ENCODE results near the gene MSMB.
"Not testable (repeated sequence)": the region's sequence is repeated elsewhere in the genome, so short reads cannot be mapped to it uniquely, and the experiment has no call there.

The MSMB gene

GRCh38 chr10:46069771-46070463 is 23.8 kb upstream of the MSMB start:
- no peak for DNase-seq

- DNase-seq: no peak
Observed at GRCh38 chr10:46068905-46069304, 22.8 kb upstream of the MSMB start.

DNA sequence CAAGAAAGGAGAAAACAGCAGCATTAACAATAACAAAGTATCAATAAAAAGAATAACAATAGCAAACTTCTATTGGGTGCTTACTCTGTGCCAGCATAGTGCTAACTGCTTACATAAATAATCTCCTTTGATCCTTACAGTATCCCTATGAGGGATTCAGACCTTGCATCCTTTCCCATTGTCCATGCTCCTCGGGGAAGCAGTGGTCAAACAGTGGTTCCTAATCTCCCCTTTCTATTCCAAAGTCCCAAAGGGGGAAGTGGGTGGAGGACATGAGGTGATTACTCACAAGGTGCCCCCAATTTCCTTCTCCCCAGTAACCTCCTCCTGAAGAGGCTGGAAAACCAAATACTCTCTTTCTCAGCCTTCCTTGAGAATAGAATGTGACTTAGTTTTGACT is 22.0 kb upstream of the MSMB start:
- DNase-seq: no peak

DNA sequence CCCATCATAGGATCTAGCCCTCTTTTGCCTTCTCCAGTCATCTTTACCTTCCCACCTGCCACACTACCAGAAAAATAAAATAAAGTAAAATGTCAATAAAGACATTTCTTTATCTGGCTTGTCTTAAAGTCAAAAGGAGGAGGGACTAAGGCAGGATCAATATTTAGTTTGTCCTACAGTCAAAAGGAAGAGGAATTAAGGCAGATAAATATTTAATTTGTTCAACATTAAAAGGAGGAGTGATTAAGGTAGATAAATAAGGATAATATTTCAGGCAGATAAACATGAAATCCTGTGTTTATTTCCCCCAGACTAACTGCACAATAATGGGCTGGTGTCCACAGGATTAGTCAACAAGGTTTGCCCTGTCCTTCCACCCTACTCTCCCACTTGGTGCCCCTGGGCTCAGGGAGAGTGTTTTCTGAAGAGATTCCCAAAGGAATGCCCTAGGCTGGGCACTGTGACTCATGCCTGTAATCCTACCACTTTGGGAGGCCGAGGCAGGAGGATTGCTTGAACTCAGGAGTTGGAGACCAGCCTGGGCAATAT is 18.3 kb upstream of the MSMB start:
- no peak for DNase-seq

- DNase-seq: no peak
Observed at GRCh38 chr10:46062723-46063428, 16.8 kb upstream of the MSMB start.

GRCh38 chr10:46060706-46061105 is 14.6 kb upstream of the MSMB start:
- DNase-seq: no peak

DNA sequence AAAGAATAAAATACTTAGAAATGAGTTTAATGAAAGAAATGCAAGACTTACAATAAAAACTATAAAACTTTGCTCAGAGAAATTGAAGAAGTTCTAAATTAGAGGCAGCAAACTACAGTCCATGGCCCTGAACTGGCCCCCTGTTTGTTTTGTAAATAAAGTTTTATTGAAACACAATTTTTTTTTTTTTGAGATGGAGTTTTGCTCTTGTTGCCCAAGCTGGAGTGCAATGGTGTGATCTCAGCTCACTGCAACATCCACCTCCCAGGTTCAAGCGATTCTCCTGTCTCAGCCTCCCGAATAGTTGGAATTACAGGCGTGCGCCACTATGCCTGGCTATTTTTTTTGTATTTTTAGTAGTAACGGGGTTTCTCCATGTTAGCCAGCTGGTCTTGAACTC is 11.9 kb upstream of the MSMB start:
- not testable (repeated sequence) for DNase-seq

DNA sequence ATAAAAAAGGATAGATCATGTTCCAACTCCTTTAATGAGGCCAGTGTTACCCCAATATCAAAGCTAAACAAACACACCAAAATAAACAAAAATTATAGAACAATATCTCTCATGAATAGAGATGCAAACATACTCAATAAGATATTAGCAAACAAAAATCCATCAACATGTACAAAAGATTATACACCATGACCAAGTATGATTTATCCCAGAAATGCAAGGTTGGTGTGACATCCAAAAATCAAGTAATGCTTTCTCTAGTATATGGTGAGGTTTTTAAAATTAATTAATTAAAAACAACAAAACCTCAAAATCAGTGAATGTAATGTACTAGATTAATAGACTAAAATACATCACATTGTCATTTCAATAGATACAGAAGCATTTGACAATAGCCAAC is 11.0 kb upstream of the MSMB start:
- DNase-seq: no peak

DNA sequence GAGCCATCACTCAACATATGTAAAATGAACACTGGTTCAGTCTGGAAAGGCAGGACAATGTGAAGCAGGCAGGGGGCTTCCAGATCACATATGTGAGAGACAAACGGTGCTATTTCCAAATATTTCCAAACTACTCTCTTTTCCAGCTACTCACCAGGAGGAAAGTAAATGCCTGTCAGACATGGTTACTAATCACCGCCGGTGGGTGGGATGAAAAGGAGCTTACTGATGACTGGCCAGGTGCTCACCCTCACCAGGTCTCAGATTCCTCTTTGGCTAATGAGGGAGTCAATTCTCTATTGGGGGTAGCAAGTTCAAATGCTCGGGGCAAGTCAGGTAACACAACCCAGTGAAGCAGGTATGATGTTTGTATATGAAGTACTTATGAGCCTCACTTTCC is 9.7 kb upstream of the MSMB start:
- no peak for DNase-seq

DNA sequence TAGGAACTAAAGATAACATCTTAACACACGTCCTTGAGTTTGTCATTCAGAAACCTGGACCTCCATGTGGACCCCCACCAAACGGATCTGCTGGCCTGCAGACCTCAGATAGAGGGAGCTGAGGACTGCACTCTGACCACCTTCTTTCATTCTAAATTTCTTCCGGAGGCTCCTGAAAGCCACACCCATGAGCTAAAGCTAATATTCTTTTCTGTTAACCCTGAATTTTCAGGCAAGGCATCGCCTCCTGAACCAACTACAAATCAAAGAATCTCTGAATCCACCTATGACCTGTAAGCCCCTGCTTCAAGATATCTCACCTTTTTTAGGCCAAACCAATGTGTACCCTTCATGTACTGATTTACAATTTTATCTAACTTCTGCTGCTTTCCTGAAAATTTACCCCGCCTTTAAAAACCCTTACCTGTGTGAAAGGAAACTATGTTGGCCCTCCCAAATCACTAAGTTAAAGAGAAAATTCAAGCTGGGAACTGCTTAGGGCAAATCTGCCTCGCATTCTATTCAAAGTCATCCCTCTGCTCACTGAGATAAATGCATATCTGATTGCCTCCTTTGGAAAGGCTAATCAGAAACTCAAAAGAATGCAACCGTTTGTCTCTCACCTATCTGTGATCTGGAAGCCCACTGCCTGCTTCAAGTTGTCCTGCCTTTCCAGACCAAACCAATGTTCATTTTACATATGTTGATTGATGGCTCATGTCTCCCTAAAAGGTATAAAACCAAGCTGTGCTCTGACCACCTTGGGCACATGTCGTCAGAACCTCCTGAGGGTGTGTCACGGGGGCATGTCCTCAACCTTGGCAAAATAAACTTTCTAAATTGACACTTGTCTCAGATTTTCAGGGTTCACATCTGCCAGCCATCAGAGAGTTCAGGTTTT is 7.7 kb upstream of the MSMB start:
- no peak for DNase-seq

DNA sequence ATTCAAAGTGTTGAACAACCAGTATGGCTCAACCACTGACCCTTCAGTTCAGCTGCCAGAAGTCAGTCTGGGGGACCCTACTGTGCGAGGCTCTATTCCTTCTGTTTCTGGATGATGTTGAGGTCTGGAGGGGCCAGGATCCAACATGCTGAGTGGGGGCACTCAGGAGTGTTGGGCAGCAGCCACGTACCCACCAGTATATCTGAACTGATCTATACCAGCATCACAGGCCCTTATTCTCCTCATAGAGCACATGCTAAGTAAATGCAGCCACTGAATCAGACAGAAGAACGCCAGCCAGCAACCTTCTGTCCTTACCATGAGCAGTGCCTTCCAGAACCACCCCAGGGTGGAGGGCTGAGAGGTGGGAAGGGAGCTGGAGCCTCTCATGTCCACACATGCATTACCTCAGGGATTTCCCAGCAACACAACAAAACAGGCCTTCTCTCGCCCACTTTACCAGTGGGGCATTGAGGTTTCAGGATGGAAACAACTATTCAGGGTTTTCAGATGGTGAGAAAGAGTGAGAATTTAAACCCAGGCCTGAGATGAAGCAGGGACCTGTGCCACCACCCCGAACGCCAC is 6.8 kb upstream of the MSMB start:
- DNase-seq: no peak

GRCh38 chr10:46052057-46052790 is 6.2 kb upstream of the MSMB start:
- DNase-seq: no peak

GRCh38 chr10:46050941-46051623 is 5.0 kb upstream of the MSMB start:
- DNase-seq: peak; percentile 34 to 63

DNA sequence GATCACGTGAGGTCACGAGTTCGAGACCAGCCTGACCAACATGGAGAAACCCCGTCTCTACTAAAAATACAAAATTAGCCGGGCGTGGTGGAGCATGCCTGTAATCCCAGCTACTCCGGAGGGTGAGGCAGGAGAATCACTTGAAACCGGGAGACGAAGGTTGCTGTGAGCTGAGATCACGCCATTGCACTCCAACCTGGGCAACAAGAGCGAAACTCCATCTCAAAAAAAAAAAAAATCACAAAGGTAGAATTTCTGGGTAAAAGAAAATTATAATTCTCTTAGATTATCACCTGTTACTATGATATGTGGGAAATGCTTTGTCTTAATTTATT is 3.4 kb upstream of the MSMB start:
- not testable (repeated sequence) for DNase-seq

DNA sequence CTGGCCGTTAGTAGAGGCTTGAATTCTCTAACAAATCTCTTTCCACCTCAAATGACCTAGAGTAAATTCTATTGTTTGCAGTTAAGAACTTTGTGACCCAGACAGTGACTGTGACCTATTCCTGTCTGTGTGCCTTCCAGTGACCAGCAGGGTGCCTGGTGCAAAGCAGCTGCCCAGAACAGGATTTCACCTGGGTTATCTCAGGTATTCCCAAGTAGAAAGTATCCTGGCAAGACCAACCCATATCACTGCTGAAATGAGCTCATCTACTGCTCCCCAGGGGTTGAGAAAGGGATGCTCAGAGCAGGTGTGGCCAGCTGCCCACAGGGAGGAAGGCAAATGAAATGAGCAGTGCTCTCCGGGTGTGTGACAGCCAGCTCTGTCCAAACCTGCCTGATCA is 2.1 kb upstream of the MSMB start:
- DNase-seq: no peak

DNA sequence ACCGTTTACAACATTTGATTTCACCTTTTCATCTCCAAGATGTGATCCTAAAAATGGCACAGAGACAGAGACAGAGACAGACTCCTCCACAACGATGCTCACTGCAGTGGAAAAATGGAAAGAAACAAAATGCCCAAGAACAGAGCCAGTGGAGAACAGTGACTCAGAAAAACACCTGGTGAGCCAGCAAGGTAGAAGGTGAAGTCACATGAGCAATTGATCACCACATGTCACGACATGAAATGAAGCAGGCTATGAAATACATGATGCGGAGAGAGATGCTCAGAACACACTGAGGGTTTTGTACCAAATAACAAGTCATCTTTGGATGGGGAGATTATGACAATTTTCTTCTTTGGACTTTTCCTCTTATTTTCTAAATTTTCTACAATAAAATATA is 3.5 kb downstream of the MSMB start:
- no peak for DNase-seq

DNA sequence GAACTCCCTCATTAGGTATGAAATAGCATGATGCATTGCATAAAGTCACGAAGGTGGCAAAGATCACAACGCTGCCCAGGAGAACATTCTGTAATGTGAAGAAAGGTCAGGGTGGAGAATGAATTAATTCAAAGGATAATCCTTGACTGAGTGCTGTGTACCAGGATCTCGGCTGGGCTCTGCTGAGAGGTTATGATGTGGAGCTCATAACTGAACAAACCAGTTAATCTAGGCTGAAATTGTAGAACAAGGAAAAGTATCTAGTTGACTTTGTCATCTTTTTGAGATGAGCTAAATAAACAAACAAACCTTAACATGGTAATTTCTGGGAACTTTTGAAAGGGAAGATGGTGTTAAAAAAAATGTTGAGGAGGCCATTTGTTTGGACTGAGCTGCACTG is 6.1 kb downstream of the MSMB start:
- no peak for DNase-seq

- DNase-seq: no peak
Observed at GRCh38 chr10:46037107-46037825, 8.8 kb downstream of the MSMB start.

DNA sequence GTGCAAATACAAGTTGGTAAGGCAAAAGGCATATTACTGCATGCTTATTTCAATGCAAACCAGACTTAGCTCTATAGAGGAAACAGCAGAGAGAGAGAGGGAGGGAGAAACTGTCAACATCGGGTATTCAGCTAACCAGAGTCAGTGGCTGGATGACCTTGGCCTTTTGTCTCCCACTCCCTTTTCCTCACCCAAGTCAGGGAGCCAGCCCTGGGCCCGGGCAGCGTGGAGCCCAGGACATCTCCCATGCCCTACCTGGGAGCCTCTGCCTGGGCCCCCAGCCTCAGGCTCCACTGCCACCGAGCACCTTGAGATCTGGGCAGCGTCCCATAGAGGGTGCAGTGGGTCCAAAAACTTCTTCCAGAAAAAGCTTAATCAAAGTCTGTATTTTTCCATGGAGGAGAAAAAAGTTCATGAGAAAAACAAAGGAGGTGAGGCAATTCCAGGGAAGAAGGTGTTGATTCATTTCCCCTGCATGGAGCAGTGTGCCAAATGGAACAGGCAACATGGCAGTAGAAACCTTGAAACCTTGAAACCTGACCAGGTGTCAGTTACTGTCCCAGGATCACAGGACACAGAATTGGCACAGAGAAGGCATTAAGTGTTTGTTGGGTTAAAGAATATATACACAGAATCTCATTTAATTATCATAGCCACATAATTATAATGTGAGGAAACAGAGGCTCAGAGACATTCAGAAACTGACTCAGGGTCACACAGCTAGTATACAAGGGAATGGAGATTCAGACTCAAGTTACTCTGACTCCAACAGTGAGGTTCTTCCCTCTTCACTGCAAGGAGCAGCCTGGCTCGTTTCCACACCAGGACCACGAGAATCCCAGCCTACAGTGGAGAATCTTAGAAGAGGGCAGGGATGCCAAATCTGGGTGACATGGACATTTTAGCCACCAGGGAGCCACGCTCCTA is 9.9 kb downstream of the MSMB start:
- no peak for DNase-seq

DNA sequence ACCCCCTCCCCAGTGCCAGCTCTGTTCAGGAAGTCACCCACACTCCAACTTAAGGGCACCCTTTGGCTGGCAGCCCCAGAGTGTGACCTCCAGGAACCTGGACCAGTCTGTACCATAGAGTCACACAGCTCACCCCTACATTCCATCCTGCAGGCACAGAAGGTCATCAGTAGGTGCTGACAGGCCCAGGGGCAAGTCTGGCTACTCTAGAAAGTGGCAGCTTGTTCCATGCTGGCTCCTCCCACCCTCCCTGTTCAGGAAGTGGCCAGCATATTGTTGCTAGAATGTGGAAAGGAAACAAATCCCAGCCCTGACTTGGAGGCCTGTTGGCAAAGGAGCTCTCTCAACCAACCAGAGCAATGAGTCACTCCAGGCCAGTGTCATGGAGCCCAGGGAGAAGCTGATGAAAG is 12.5 kb downstream of the MSMB start:
- DNase-seq: no peak
